ENCODE results near the gene RPP38.

Gene RPP38

GRCh38 chr10:15059914-15060313, 37.2 kb upstream of the RPP38 start:
- TF ChIP-seq CTCF (IDR thresholded peaks at IDR 0.05), result no peak
- no peak overlapping the region for H3K4me3 ChIP-seq
- no peaks in the 10 kb centered on the region for H3K36me3 ChIP-seq
- H3K4me1 ChIP-seq, result no peaks in the 10 kb centered on the region
- no peak overlapping the region for H3K27ac ChIP-seq
- H3K9me3 ChIP-seq, result peaks cover 0 to 13% (median 8%) of the 10 kb centered on the region in 3 donors
- DNase-seq, result no peak
- H3K27me3 ChIP-seq, result no peaks in the 10 kb centered on the region
- intact Hi-C loops (cut with DNase I; ENCODE audit: low total_unique reads), result no loop called here

GRCh38 chr10:15060638-15061037, 36.5 kb upstream of the RPP38 start:
- Histone ChIP-seq H3K36me3 (no peaks in the 10 kb centered on the region), H3K27ac (no peak overlapping the region), H3K9me3 (peaks cover 0 to 16% (median 10%) of the 10 kb centered on the region in 3 donors), H3K27me3 (no peaks in the 10 kb centered on the region), H3K4me1 (no peaks in the 10 kb centered on the region), H3K4me3 (no peak overlapping the region)
- intact Hi-C loops (cut with DNase I; ENCODE audit: low total_unique reads), result no loop called here
- TF ChIP-seq CTCF (IDR thresholded peaks at IDR 0.05), result no peak
- DNase-seq, result no peak

GRCh38 chr10:15067154-15067553, 30.0 kb upstream of the RPP38 start:
- H3K4me1 ChIP-seq, result no peaks in the 10 kb centered on the region
- H3K9me3 ChIP-seq, result peaks cover 0 to 11% (median 7%) of the 10 kb centered on the region in 3 donors
- H3K36me3 ChIP-seq, result no peaks in the 10 kb centered on the region
- DNase-seq, result no peak
- H3K4me3 ChIP-seq, result no peak overlapping the region
- no peak overlapping the region for H3K27ac ChIP-seq
- no peaks in the 10 kb centered on the region for H3K27me3 ChIP-seq
- TF ChIP-seq CTCF (IDR thresholded peaks at IDR 0.05), result no peak
- intact Hi-C loops (cut with DNase I; ENCODE audit: low total_unique reads), result no loop called here

GRCh38 chr10:15068802-15069201, 28.4 kb upstream of the RPP38 start:
- Histone ChIP-seq H3K27ac (no peak overlapping the region), H3K36me3 (no peaks in the 10 kb centered on the region), H3K4me1 (no peaks in the 10 kb centered on the region), H3K4me3 (no peak overlapping the region), H3K9me3 (peaks cover 0 to 11% (median 7%) of the 10 kb centered on the region in 3 donors), H3K27me3 (no peaks in the 10 kb centered on the region)
- TF ChIP-seq CTCF (IDR thresholded peaks at IDR 0.05), result no peak
- DNase-seq, result no peak
- intact Hi-C loops (cut with DNase I; ENCODE audit: low total_unique reads), result no loop called here

- Histone ChIP-seq H3K27me3 (no peaks in the 10 kb centered on the region), H3K4me3 (no peak overlapping the region), H3K27ac (no peak overlapping the region), H3K36me3 (no peaks in the 10 kb centered on the region), H3K4me1 (no peaks in the 10 kb centered on the region), H3K9me3 (peaks cover 0 to 11% (median 7%) of the 10 kb centered on the region in 3 donors)
- DNase-seq, result no peak
- intact Hi-C loops (cut with DNase I; ENCODE audit: low total_unique reads), result no loop called here
- no peak for TF ChIP-seq CTCF (IDR thresholded peaks at IDR 0.05)
Observed at GRCh38 chr10:15069230-15069629, 27.9 kb upstream of the RPP38 start.

- H3K4me1 ChIP-seq, result no peaks in the 10 kb centered on the region
- no peaks in the 10 kb centered on the region for H3K27me3 ChIP-seq
- H3K4me3 ChIP-seq, result no peak overlapping the region
- DNase-seq, result no peak
- H3K36me3 ChIP-seq, result no peaks in the 10 kb centered on the region
- no peak overlapping the region for H3K27ac ChIP-seq
- TF ChIP-seq CTCF (IDR thresholded peaks at IDR 0.05), result no peak
- intact Hi-C loops (cut with DNase I; ENCODE audit: low total_unique reads), result no loop called here
- H3K9me3 ChIP-seq, result peaks cover 0 to 4% (median 0%) of the 10 kb centered on the region in 3 donors
Observed at GRCh38 chr10:15072358-15072757, 24.8 kb upstream of the RPP38 start.

Data from tibial artery (tissue), 4 donors.